GM20000 (cell line): Measurements from ENCODE around the gene ADGRG6.

Source experiments
- DNase-seq: peaks from one replicate; pipeline ENCODE4 v3.0.0; 2012; ENCODE audit warnings: low spot score
- TF ChIP-seq, protein P1 (sequence below): IDR thresholded peaks from 2 replicates; pipeline ENCODE4 v1.5.1; 2012; ENCODE audit warnings: mild to moderate bottlenecking, control low read depth; ENCODE audit errors: extremely low read depth, missing control alignments

Gene ADGRG6

DNA sequence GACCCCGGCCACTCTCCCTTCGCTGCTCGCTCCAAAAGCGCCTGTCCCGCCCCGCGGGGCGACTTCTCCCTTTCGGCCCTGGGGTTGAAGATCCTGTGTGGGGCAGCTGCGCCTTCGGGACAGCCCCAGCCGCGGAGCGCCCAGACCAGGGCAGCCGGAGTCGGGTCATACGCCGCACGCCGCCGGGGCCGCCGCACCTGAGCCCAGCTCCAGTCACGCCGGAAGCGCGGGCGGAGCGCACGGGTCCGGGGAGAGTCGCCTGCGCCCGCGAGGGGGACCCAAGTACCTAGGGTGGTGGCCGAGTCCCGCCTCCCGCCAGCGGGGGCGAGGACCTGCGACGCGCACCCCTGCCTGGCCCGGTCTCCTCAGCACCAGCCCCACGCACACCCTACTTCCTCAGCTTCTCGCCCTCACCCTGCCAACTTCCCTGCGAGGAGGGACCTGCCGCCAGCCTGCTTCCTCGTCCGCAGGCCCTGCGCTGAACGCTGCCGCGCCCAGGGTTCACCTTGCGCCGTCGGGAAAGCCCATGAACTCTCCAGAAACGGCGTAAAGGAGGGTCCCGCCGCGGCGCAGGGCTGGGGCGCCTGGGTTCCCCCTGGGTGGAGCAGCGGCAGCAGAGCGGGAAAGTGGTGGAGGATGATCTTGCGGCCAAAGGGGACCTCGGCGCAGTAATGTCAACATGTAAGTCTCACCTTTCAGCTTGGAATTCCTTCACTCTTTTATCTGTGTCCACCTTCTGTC lies at the start of gene ADGRG6:
Gene ADGRG6, plus strand, starts transcription at position 357 of the 741 bp plus-strand sequence. Its CDS starts 323 bp downstream, at position 680.
- TF ChIP-seq, protein P1, sequence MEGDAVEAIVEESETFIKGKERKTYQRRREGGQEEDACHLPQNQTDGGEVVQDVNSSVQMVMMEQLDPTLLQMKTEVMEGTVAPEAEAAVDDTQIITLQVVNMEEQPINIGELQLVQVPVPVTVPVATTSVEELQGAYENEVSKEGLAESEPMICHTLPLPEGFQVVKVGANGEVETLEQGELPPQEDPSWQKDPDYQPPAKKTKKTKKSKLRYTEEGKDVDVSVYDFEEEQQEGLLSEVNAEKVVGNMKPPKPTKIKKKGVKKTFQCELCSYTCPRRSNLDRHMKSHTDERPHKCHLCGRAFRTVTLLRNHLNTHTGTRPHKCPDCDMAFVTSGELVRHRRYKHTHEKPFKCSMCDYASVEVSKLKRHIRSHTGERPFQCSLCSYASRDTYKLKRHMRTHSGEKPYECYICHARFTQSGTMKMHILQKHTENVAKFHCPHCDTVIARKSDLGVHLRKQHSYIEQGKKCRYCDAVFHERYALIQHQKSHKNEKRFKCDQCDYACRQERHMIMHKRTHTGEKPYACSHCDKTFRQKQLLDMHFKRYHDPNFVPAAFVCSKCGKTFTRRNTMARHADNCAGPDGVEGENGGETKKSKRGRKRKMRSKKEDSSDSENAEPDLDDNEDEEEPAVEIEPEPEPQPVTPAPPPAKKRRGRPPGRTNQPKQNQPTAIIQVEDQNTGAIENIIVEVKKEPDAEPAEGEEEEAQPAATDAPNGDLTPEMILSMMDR: no peak
- peak; percentile 43 for DNase-seq

DNA sequence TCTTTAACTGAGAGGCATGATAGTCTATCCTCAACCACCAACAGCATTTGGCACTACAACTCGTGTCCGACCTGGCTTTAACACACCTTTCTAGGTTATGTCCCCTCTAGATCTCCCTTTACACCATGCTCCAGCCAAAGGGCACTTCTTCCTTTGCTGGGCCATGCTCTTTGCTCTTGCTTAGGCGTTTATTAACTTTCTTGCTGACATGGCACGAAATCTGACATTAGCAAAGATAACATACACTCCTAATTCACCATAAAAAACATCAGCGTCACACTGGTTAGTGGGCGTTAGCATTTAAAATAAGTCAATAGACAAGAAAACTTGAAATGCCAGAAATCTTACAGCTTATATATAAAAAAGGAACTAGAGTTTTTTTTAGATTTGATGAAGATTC lies 47.3 kb upstream of the ADGRG6 start:
- DNase-seq: no peak
- TF ChIP-seq, protein P1: no peak

DNA sequence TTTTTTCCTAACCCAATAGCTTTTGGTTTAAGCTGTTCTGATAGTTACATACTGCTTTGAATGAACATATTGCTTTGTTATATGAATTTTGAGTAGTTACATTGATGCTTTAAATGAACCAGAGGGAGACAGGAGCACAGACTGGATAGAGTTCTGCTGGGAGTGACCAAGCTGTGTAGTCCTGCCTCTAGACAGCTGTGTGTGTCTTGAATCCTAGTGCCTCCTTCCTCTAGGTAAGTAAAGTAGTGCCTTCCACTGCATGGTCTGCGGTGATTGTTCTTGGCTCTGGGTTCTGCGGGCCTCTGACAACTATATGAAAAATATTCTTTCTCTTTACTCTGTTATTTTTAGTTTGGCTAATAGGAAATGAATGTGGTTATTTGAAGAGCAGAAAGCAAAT lies 46.0 kb upstream of the ADGRG6 start:
- TF ChIP-seq, protein P1: no peak
- DNase-seq: no peak

DNA sequence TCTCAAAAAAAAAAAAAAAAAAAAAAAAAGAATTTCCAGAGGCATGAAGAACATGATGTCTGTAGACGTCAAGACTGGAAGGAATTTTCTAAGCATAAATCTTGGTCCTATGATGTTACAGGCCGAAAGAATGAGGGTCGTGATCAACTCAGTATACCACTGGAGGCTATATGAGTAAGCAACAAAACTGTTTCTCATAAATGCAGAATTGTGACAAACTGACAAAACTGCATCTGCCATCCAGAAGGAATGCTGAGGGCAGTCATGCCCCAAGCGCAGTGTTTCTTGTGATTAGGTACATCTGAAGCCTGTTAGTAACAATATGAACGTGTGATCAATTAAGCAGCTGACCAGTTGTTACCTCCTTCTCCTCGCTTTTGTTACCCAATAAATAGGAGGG lies 43.5 kb upstream of the ADGRG6 start:
- DNase-seq: no peak
- TF ChIP-seq, protein P1: no peak

DNA sequence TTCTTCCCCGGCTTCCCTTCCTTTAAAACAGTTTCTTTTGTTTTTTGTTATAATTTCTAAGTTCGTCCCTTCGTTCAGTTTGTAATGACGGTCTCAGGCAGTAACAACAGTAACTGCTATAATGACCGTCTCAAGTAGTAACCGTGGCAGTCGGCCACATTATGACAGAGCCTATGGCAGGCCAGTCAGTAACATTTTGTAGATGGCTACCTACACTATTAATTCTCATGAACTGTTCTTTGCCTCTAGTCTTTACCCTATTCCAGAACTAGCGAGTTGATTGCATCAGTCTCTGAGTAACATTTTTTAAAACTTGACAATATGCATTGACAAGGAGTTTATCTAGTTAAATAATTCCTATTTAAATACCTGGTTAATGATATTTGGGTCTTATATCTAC lies 43.0 kb upstream of the ADGRG6 start:
- no peak for DNase-seq

DNA sequence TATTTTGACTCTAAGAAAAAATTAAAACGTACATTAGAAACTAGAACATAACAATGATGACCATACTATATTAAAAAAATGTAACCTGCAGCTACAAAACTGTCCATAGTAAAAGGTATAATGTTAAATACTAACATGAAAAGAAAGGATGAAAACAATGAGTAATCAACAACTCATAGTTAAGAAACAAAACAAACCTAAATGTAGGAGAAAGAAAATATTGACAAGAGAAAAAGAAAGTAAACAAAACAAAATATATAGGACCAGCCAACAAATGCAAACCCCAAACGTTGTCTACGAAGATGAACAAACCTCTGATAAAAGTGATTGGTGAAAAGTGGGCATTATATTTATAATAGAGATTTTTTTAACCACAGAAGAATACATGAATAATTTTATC lies 41.1 kb upstream of the ADGRG6 start:
- TF ChIP-seq, protein P1: no peak
- DNase-seq: no peak

More for the DNA sequence above, 43.0 kb upstream of the ADGRG6 start:
- TF ChIP-seq, protein P1: no peak

DNA sequence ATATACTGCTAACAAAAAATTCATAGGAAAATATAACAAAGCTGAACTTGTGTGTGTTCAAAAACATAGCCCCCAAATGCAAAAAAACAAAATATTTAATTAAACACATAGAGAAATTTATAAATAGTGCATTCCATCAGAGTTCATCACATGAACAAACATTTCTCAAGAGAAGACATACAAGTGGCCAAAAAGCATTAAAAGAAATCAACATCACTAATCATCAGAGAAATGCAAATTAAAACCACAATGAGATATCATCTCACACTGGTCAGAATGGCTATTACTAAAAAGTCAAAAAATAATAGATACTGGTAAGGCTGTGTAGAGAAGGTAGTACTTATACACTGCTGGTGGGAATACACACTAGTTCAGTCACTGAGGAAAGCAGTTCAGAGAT lies 39.6 kb upstream of the ADGRG6 start:
- TF ChIP-seq, protein P1: no peak
- no peak for DNase-seq
